C4-2B (cell line): ENCODE measurements around the gene KLC3.

ENCODE experiments used
- ZFX ChIP-seq: fragments of 450-650 bp; IDR thresholded peaks from 2 replicates; pipeline ENCODE4 v1.6.1; 2017
- TF ChIP-seq, protein P1 (sequence below): fragments of 450-650 bp; conservative IDR thresholded peaks from 2 replicates; pipeline ENCODE4 v1.5.1; 2017; ENCODE audit warnings: mild to moderate bottlenecking

DNA sequence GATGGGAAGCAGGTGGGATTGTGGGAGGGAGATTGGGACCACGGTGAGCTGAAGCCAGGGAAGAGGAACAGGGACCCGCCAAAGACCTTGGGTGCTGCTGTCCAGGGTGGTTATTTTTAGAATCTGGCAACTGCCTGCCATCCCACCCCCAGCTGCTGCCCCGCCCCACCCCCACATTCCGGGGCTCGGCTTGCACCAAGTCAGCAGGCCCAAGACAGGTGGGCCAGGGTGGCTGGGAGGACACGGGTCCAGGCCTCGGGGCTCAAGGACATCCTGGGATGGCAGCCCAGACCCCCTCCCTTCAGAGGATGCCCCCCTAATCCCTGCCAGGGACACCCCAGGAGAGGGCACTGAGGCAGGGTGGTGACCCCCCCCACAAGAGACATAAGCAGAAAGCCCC lies 18.7 kb upstream of the KLC3 start:
- no peak for TF ChIP-seq ZFX
- TF ChIP-seq, protein P1, sequence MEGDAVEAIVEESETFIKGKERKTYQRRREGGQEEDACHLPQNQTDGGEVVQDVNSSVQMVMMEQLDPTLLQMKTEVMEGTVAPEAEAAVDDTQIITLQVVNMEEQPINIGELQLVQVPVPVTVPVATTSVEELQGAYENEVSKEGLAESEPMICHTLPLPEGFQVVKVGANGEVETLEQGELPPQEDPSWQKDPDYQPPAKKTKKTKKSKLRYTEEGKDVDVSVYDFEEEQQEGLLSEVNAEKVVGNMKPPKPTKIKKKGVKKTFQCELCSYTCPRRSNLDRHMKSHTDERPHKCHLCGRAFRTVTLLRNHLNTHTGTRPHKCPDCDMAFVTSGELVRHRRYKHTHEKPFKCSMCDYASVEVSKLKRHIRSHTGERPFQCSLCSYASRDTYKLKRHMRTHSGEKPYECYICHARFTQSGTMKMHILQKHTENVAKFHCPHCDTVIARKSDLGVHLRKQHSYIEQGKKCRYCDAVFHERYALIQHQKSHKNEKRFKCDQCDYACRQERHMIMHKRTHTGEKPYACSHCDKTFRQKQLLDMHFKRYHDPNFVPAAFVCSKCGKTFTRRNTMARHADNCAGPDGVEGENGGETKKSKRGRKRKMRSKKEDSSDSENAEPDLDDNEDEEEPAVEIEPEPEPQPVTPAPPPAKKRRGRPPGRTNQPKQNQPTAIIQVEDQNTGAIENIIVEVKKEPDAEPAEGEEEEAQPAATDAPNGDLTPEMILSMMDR, result no peak
